Hepatocyte (in vitro differentiated cells): ENCODE data around the gene PAFAH1B2. TPM values are rescaled to one million over a fixed set of nuclear protein-coding genes. Genes with fewer than 3 reads are reported as not detected.

Experiments used
- DNase-seq: peaks from one replicate; pipeline ENCODE4 v3.0.0-alpha.2; 2016; ENCODE audit warnings: low spot score
- H2AFZ ChIP-seq: fragments of 200-600 bp; sonication (generic); 2 replicates; pipeline ENCODE4 v1.6.0; 2016; ENCODE audit warnings: antibody characterized with exemption, mild to moderate bottlenecking
- H3K27ac ChIP-seq: fragments of 200-600 bp; sonication (generic); 2 replicates; pipeline ENCODE4 v1.5.1; 2016; ENCODE audit warnings: mild to moderate bottlenecking
- H3K27me3 ChIP-seq: fragments of 200-600 bp; sonication (generic); 2 replicates; pipeline ENCODE4 v1.6.1; 2016
- H3K36me3 ChIP-seq: fragments of 200-600 bp; sonication (generic); replicated peaks from 2 replicates; pipeline ENCODE4 v1.5.1; 2016; ENCODE audit warnings: low read depth; ENCODE audit not compliant: insufficient read depth
- H3K4me1 ChIP-seq: fragments of 200-600 bp; sonication (generic); 2 replicates; pipeline ENCODE4 v1.5.1; 2016; ENCODE audit warnings: mild to moderate bottlenecking, moderate library complexity; ENCODE audit not compliant: insufficient read depth
- H3K4me2 ChIP-seq: fragments of 200-600 bp; sonication (generic); 2 replicates; pipeline ENCODE4 v1.6.0; 2016
- H3K4me3 ChIP-seq: fragments of 200-600 bp; sonication (generic); 2 replicates; pipeline ENCODE4 v1.5.1; 2016; ENCODE audit warnings: mild to moderate bottlenecking
- H3K79me2 ChIP-seq: fragments of 200-600 bp; sonication (generic); 2 replicates; pipeline ENCODE4 v1.6.0; 2017; ENCODE audit warnings: mild to moderate bottlenecking
- H3K9me2 ChIP-seq: fragments of 200-600 bp; sonication (generic); replicated peaks from 2 replicates; pipeline ENCODE4 v1.6.0; 2017; ENCODE audit warnings: mild to moderate bottlenecking; ENCODE audit not compliant: insufficient read depth
- H3K9me3 ChIP-seq: fragments of 200-600 bp; sonication (generic); 2 replicates; pipeline ENCODE4 v1.5.1; 2016; ENCODE audit warnings: low read depth, mild to moderate bottlenecking
- H4K20me1 ChIP-seq: fragments of 200-600 bp; sonication (generic); 2 replicates; pipeline ENCODE4 v1.6.0; 2016; ENCODE audit warnings: mild to moderate bottlenecking; ENCODE audit not compliant: insufficient read depth, poor library complexity, severe bottlenecking
- EZH2 ChIP-seq: fragments of 200-600 bp; sonication (generic); IDR thresholded peaks from 2 replicates; pipeline ENCODE4 v1.6.1; 2016; ENCODE audit warnings: antibody characterized with exemption, mild to moderate bottlenecking, borderline replicate concordance
- EZH2phosphoT487 ChIP-seq: fragments of 200-600 bp; sonication (generic); IDR thresholded peaks from one replicate; pipeline ENCODE4 v1.6.1; 2018; ENCODE audit warnings: antibody characterized with exemption, mild to moderate bottlenecking, low read depth, moderate library complexity; ENCODE audit not compliant: unreplicated experiment, severe bottlenecking
- WGBS: methylation state at CpG from one replicate; pipeline ENCODE4 v1.1.6; 2016; ENCODE audit warnings: low lambda C conversion rate; ENCODE audit errors: missing lambda C conversion rate; 5-methylcytosine and 5-hydroxymethylcytosine counted together
- polyA plus RNA-seq: library from polyadenylated mRNA; unstranded; fragments of >200 nt; fragmentation: Nextera tagmentation; extraction: Ambion mirVana; gene quantifications from 2 replicates; pipeline ENCODE4 v1.2.1, GENCODE V29; 2016
- total RNA-seq: library from RNA; depleted of rRNA; stranded (reverse); fragments of >200 nt; gene quantifications from 2 replicates; pipeline ENCODE4 v1.2.3, GENCODE V29; 2014
- TF ChIP-seq, protein P1 (sequence below): fragments of 200-600 bp; sonication (generic); IDR thresholded peaks from 2 replicates; pipeline ENCODE4 v1.5.1; 2016; ENCODE audit warnings: antibody characterized with exemption, mild to moderate bottlenecking; ENCODE audit not compliant: poor library complexity

PAFAH1B2 gene
- total and polyA plus RNA-seq, 2 experiments from 2014 or later: 30.8 to 103 TPM

DNA sequence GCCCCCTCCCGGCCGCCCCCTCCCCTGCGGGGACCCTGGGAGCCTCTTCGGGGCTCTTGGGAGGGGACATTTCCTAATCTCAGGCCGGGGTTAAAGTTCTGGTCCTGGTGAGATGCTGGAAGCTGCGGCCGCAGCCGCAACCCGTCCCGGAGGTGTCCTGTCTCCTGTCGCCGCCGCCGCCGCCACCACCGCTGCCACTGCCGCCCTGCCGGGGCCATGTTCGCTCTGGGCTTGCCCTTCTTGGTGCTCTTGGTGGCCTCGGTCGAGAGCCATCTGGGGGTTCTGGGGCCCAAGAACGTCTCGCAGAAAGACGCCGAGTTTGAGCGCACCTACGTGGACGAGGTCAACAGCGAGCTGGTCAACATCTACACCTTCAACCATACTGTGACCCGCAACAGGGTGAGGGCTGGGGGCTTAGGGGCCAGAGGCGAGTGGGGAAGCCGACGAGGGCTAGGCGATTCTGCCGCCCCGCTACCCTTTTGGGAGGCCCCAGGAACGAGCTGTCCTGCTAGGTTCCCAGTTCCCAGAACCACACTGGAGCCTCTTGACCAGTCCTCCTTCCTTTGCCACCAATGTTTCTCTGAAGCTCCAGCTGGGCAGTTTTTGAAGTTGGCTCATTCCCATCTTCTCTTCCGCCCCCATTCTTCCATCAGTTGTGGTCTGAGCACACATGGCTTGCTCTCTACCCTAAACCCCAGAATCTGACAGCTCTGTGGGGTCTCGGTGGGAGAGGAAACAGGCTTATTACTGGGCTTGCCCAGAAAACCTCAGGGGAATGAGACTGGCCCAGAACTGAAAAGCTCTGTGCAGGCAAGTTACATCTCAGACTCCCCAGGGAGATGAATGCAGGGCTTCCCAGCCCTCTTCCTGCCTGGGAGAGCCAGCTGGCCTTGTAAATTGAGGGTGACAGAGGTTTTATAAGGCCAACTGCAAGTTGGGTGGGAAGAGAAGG lies 35.2 kb downstream of the PAFAH1B2 start:
- Histone ChIP-seq H2AFZ (peak overlapping the region; percentile 61), H3K27ac (peak overlapping the region; percentile 95), H3K27me3 (no peaks in the 10 kb centered on the region), H3K4me1 (peaks cover 13% of the 10 kb centered on the region), H3K9me3 (no peaks in the 10 kb centered on the region), H3K4me2 (peak overlapping the region; percentile 82), H3K36me3 (no peaks in the 10 kb centered on the region), H4K20me1 (no peaks in the 10 kb centered on the region), H3K79me2 (peaks cover 7% of the 10 kb centered on the region), H3K9me2 (no peaks in the 10 kb centered on the region), H3K4me3 (peak overlapping the region; percentile 46)
- WGBS: 3% methylated on average over 36 of the region's 39 CpGs
- TF ChIP-seq EZH2 (no peak), EZH2phosphoT487 (no peak)
- TF ChIP-seq, protein P1, sequence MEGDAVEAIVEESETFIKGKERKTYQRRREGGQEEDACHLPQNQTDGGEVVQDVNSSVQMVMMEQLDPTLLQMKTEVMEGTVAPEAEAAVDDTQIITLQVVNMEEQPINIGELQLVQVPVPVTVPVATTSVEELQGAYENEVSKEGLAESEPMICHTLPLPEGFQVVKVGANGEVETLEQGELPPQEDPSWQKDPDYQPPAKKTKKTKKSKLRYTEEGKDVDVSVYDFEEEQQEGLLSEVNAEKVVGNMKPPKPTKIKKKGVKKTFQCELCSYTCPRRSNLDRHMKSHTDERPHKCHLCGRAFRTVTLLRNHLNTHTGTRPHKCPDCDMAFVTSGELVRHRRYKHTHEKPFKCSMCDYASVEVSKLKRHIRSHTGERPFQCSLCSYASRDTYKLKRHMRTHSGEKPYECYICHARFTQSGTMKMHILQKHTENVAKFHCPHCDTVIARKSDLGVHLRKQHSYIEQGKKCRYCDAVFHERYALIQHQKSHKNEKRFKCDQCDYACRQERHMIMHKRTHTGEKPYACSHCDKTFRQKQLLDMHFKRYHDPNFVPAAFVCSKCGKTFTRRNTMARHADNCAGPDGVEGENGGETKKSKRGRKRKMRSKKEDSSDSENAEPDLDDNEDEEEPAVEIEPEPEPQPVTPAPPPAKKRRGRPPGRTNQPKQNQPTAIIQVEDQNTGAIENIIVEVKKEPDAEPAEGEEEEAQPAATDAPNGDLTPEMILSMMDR: no peak
- DNase-seq: peak; percentile 54

DNA sequence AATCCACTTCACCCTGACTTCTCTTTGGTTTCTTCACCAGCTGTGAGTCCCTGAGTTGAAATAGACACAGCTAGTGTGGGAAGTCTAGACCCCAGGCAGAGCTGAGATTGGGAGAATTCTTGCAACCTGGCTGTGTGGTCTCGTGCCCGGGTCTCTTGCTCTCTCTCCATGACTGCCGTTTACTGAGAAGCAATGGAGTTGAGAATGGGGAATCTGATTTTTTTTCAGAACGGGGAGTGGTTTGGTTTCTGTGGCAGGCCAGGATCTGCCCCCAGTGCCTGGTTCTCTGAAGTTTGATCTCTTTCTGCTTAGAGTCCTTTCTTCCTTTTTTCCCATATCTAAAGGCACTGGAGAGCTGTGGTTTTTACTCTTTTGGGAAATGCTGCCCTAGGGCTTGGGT lies 35.9 kb downstream of the PAFAH1B2 start:
- Histone ChIP-seq H4K20me1 (no peaks in the 10 kb centered on the region), H2AFZ (no peak overlapping the region), H3K27ac (peak overlapping the region; percentile 95), H3K36me3 (no peaks in the 10 kb centered on the region), H3K27me3 (no peaks in the 10 kb centered on the region), H3K9me2 (no peaks in the 10 kb centered on the region), H3K4me3 (peak overlapping the region; percentile 46), H3K79me2 (peaks cover 7% of the 10 kb centered on the region), H3K4me1 (peaks cover 13% of the 10 kb centered on the region), H3K9me3 (no peaks in the 10 kb centered on the region), H3K4me2 (peak overlapping the region; percentile 82)
- 44% methylated on average over 4 of the region's 4 CpGs for WGBS
- no peak for DNase-seq
- TF ChIP-seq EZH2phosphoT487 (no peak), EZH2 (no peak)
- TF ChIP-seq, protein P1: no peak

DNA sequence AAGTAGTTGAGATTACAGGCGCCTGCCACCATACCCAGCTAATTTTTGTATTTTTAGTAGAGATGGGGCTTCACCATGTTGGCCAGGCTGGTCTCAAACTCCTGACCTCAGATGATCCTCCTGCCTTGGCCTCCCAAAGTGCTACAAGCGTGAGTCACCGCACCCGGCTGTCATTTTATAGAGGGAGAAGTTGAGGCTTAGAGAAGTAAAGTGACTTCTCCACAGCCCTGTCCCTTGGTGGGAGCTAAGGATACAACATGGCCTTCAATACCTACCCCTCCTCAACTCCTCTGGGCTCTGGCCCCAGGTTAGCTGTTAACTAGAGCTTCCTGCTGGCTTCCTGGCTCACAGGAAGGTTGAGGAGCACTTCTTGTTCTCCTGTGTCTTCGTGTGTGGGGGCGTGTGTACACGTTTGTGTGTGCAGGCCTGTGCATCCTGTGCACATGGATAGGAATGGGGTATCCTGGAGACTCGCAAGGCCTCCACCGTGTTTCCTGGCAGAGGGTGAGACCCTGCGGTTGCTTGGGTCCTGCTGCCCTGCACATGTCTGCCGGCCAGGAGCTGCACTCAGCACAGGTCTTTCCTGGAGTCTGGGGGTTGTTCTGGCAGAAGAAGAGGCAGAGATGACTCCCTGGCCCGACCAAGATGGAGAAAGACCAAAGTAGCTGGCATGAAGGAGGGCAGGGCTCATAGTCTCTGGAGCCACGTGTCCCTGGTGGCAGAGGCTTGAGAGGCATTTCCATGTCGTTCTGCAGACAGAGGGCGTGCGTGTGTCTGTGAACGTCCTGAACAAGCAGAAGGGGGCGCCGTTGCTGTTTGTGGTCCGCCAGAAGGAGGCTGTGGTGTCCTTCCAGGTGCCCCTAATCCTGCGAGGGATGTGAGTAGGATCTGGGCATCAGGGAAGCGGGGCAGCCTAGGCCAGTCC lies 36.8 kb downstream of the PAFAH1B2 start:
- TF ChIP-seq EZH2phosphoT487: no peak
- TF ChIP-seq, protein P1: peak; percentile 44
- TF ChIP-seq EZH2: no peak
- Histone ChIP-seq H3K9me2 (no peaks in the 10 kb centered on the region), H3K27ac (peak overlapping the region; percentile 95), H3K4me2 (peak overlapping the region; percentile 82), H4K20me1 (no peaks in the 10 kb centered on the region), H3K36me3 (no peaks in the 10 kb centered on the region), H2AFZ (no peak overlapping the region), H3K27me3 (no peaks in the 10 kb centered on the region), H3K4me3 (no peak overlapping the region), H3K9me3 (no peaks in the 10 kb centered on the region), H3K79me2 (peaks cover 7% of the 10 kb centered on the region), H3K4me1 (peaks cover 13% of the 10 kb centered on the region)
- DNase-seq: peak; percentile 65
- 69% methylated on average over 22 of the region's 22 CpGs for WGBS
